Upper lobe of left lung (tissue), 4 donors: Measurements from ENCODE around the gene RDH8.

Experiments used
- EP300 ChIP-seq, 4 donors: sonication (generic); formaldehyde crosslinking; IDR thresholded peaks; one replicate each; pipeline ENCODE4 v1.5.1; 2017; ENCODE audit warnings: antibody characterized with exemption in 4 of 4, control low read depth in 2 of 4
- POLR2A ChIP-seq, 4 donors: fragments of 450-650 bp; IDR thresholded peaks; one replicate each; pipeline ENCODE4 v1.5.1; 2016 to 2017; ENCODE audit warnings: antibody characterized with exemption in 4 of 4, mild to moderate bottlenecking in 2 of 4

GRCh38 chr19:9967326-9967725 is 46.0 kb upstream of the RDH8 start:
- TF ChIP-seq EP300 (IDR thresholded peaks at IDR 0.05) = no peak
- no peak for TF ChIP-seq POLR2A (IDR thresholded peaks at IDR 0.05)
